B cell (primary cell): ENCODE measurements around the gene TAF8. TPM values are rescaled to one million over a fixed set of nuclear protein-coding genes. Genes with fewer than 3 reads are reported as not detected.

Source experiments
- ATAC-seq: fragments of 200-7000 bp; cut with Tn5 transposase; one replicate; pipeline ENCODE4 v1.10.0; 2021; ENCODE audit warnings: low read depth, mild to moderate bottlenecking, moderate number of reproducible peaks, moderate library complexity
- CTCF ChIA-PET: fragments of 350-600 bp; sonication (Branson Sonifier 250); formaldehyde crosslinking; loops from one replicate; lab custom pipeline; 2021; ENCODE audit warnings: antibody characterized with exemption, inconsistent platforms; lab: Charles Lee
- POLR2A ChIA-PET: fragments of 350-600 bp; sonication (Branson Sonifier 250); formaldehyde crosslinking; loops from one replicate; lab custom pipeline; 2021; ENCODE audit warnings: antibody characterized with exemption; lab: Charles Lee
- DNase-seq: peaks from one replicate; pipeline ENCODE4 v3.0.0; 2013
- H2AFZ ChIP-seq: 2 replicates; pipeline ENCODE4 v1.6.1; 2012; ENCODE audit warnings: mild to moderate bottlenecking, low read depth, low read length; ENCODE audit not compliant: insufficient read depth, poor library complexity, severe bottlenecking
- H3K27ac ChIP-seq, 2 donors: 1 replicate in 1 of 2; 2 replicates in 1 of 2; pipeline ENCODE4 v1.5.1; 2012 to 2013; ENCODE audit warnings: low read length in 2 of 2, mild to moderate bottlenecking in 2 of 2, moderate library complexity in 1 of 2
- H3K27me3 ChIP-seq, 4 experiments: fragments of 200-600 bp in 1 of 4; sonication (generic) in 1 of 4; replicated peaks in 1 of 4; 1 replicate in 2 of 4; 2 replicates in 2 of 4; pipeline versions ENCODE4 v1.6.1 to v1.7.0; 2013 to 2016; ENCODE audit warnings: low read length in 3 of 4, mild to moderate bottlenecking in 2 of 4, mixed read lengths in 1 of 4, moderate library complexity in 1 of 4; ENCODE audit not compliant: insufficient read depth in 4 of 4, control insufficient read depth in 3 of 4; ENCODE audit errors: control extremely low read depth in 1 of 4
- H3K36me3 ChIP-seq, 2 experiments: replicated peaks in 1 of 2; 1 replicate in 1 of 2; 2 replicates in 1 of 2; pipeline versions ENCODE4 v1.6.1 to v1.7.1; 2013; ENCODE audit warnings: low read length in 1 of 2; ENCODE audit not compliant: insufficient read depth in 2 of 2, control insufficient read depth in 1 of 2; ENCODE audit errors: control extremely low read depth in 1 of 2, extremely low read depth in 1 of 2
- H3K4me1 ChIP-seq, 2 donors: fragments of 200-600 bp in 1 of 2; sonication (generic) in 1 of 2; 1 replicate in 1 of 2; 2 replicates in 1 of 2; pipeline versions ENCODE4 v1.5.1 to v1.6.1; 2013 to 2017; ENCODE audit warnings: low read length in 2 of 2; ENCODE audit not compliant: control insufficient read depth in 2 of 2, insufficient read depth in 2 of 2
- H3K4me2 ChIP-seq: replicated peaks from 2 replicates; pipeline ENCODE3; 2012; ENCODE audit warnings: mild to moderate bottlenecking, low read depth, low read length; ENCODE audit not compliant: poor library complexity, severe bottlenecking
- H3K4me3 ChIP-seq, 5 experiments: fragments of 200-600 bp in 1 of 5; sonication (generic) in 1 of 5; 1 replicate in 3 of 5; 2 replicates in 2 of 5; pipeline versions ENCODE4 v1.5.1 to v1.7.0; 2011 to 2016; ENCODE audit warnings: low read length in 4 of 5, mild to moderate bottlenecking in 4 of 5, low read depth in 2 of 5, control low read depth in 1 of 5, moderate library complexity in 1 of 5; ENCODE audit not compliant: insufficient read depth in 1 of 5; ENCODE audit errors: control extremely low read depth in 1 of 5, extremely low read depth in 1 of 5
- H3K79me2 ChIP-seq: fragments of 200-600 bp; sonication (generic); one replicate; pipeline ENCODE4 v1.6.0; 2016; ENCODE audit warnings: low read length; ENCODE audit not compliant: control insufficient read depth, insufficient read depth
- H3K9ac ChIP-seq: fragments of 200-600 bp; sonication (generic); 2 replicates; pipeline ENCODE4 v1.6.1; 2017; ENCODE audit warnings: mild to moderate bottlenecking, low read length, moderate library complexity
- H3K9me3 ChIP-seq, 3 donors: one replicate each; pipeline versions ENCODE4 v1.6.1 to v1.7.1; 2013; ENCODE audit warnings: low read length in 2 of 3; ENCODE audit not compliant: control insufficient read depth in 2 of 3, insufficient read depth in 1 of 3; ENCODE audit errors: control extremely low read depth in 1 of 3
- H4K20me1 ChIP-seq: 2 replicates; pipeline ENCODE4 v1.6.0; 2012; ENCODE audit warnings: mild to moderate bottlenecking, low read length; ENCODE audit not compliant: insufficient read depth, control insufficient read depth, poor library complexity, severe bottlenecking
- H3K27ac Mint-ChIP-seq: one replicate; pipeline ENCODE4 v1.8.0; 2021; ENCODE audit warnings: mixed read lengths
- H3K27me3 Mint-ChIP-seq: one replicate; pipeline ENCODE4 v1.8.0; 2021; ENCODE audit warnings: mixed read lengths
- H3K4me1 Mint-ChIP-seq: one replicate; pipeline ENCODE4 v1.8.0; 2021; ENCODE audit warnings: mixed read lengths
- H3K4me3 Mint-ChIP-seq: one replicate; pipeline ENCODE4 v1.8.0; 2021; ENCODE audit warnings: mixed read lengths
- H3K9me3 Mint-ChIP-seq: one replicate; pipeline ENCODE4 v1.8.0; 2022; ENCODE audit warnings: mixed read lengths; ENCODE audit not compliant: insufficient read depth
- CTCF ChIP-seq: fragments of 200-600 bp; IDR thresholded peaks from one replicate; pipeline ENCODE4 v1.8.0; 2022; ENCODE audit warnings: antibody characterized with exemption, mild to moderate bottlenecking
- EZH2 ChIP-seq: IDR thresholded peaks from 2 replicates; pipeline ENCODE4 v1.6.1; 2012; ENCODE audit warnings: borderline replicate concordance, low read depth, mild to moderate bottlenecking, moderate library complexity, low read length; ENCODE audit not compliant: insufficient read depth, poor library complexity, severe bottlenecking
- WGBS: methylation state at CpG from one replicate; pipeline ENCODE4 v1.1.5; 2013; ENCODE audit warnings: missing lambda C conversion rate; ENCODE audit not compliant: insufficient coverage; 5-methylcytosine and 5-hydroxymethylcytosine counted together
- intact Hi-C: fragments of 100-400 bp; cut with micrococcal nuclease; formaldehyde crosslinking; loops from one replicate; pipeline ENCODE4 v1.10.0; 2022
- polyA plus RNA-seq: library from polyadenylated mRNA; depleted of rRNA; stranded (reverse); fragments of >200 nt; gene quantifications from 2 replicates; pipeline ENCODE4 v1.2.3, GENCODE V29; 2012
- total RNA-seq, 2 donors: library from RNA; stranded (reverse); fragments of 120-200 nt in 1 of 2; gene quantifications; 1 replicate in 1 of 2; 2 replicates in 1 of 2; pipeline versions ENCODE4 v1.2.3 to v1.2.4, GENCODE V29; 2013 to 2022

TAF8 gene
- total and polyA plus RNA-seq, 2 donors (not counting 1 experiment from before 2014, with no cell fraction given): 30.6 to 67.0 TPM

- H3K4me2 ChIP-seq: no peak overlapping the region
- H3K27me3 ChIP-seq: no peaks in the 10 kb centered on the region
- H3K4me1 ChIP-seq: no peaks in the 10 kb centered on the region
- Mint-ChIP-seq H3K27ac (no peak overlapping the region), H3K4me3 (no peak overlapping the region), H3K9me3 (no peaks in the 10 kb centered on the region), H3K4me1 (no peaks in the 10 kb centered on the region), H3K27me3 (peaks cover 12% of the 10 kb centered on the region)
- no peak for TF ChIP-seq EZH2
- no peak for TF ChIP-seq CTCF
- ChIA-PET POLR2A (no interaction called here), CTCF (no interaction called here)
- ATAC-seq (no peak), DNase-seq (no peak)
- H3K36me3 ChIP-seq: no peaks in the 10 kb centered on the region
- intact Hi-C loops: no loop called here
- H3K9me3 ChIP-seq: no peaks in the 10 kb centered on the region
- no peak overlapping the region for H3K9ac ChIP-seq
- 92% methylated on average over 2 of the region's 8 CpGs for WGBS
- H4K20me1 ChIP-seq: no peaks in the 10 kb centered on the region
- no peaks in the 10 kb centered on the region for H3K79me2 ChIP-seq
- no peak overlapping the region for H3K4me3 ChIP-seq
- no peak overlapping the region for H2AFZ ChIP-seq
- no peak overlapping the region for H3K27ac ChIP-seq
Observed at GRCh38 chr6:42120895-42121865, 70.9 kb downstream of the TAF8 start.
